ENCODE data around the gene RNF19B. TPM values are rescaled to one million over a fixed set of nuclear protein-coding genes. Genes with fewer than 3 reads are reported as not detected.

Gene RNF19B
- total RNA-seq, 1 donor from 2014 or later = 33.2 TPM

DNA sequence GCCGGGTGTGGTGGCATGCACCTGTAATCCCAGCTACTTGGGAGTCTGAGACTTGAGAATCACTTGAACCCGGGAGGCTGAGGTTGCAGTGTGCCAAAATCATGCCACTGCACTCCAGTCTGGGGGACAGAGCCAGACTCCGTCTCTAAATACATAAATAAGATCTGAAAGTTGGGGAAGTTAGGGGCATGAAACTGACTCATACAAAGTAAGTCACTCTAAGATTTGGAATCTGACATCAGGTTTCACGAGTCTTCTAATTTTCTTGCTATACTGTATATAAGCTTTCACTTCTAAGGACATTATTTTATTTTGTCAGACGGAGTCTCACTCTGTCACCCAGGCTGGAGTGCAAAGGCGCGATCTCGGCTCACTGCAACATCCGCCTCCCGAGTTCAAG lies 30.1 kb downstream of the RNF19B start:
- DNase-seq (ENCODE audit: low read depth) = no peak
- no peak overlapping the region for H3K4me3 ChIP-seq (ENCODE audit: low read depth, low read length)
- TF ChIP-seq, protein P1, sequence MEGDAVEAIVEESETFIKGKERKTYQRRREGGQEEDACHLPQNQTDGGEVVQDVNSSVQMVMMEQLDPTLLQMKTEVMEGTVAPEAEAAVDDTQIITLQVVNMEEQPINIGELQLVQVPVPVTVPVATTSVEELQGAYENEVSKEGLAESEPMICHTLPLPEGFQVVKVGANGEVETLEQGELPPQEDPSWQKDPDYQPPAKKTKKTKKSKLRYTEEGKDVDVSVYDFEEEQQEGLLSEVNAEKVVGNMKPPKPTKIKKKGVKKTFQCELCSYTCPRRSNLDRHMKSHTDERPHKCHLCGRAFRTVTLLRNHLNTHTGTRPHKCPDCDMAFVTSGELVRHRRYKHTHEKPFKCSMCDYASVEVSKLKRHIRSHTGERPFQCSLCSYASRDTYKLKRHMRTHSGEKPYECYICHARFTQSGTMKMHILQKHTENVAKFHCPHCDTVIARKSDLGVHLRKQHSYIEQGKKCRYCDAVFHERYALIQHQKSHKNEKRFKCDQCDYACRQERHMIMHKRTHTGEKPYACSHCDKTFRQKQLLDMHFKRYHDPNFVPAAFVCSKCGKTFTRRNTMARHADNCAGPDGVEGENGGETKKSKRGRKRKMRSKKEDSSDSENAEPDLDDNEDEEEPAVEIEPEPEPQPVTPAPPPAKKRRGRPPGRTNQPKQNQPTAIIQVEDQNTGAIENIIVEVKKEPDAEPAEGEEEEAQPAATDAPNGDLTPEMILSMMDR (conservative IDR thresholded peaks at IDR 0.05; ENCODE audit: low read depth, low read length) = no peak

DNA sequence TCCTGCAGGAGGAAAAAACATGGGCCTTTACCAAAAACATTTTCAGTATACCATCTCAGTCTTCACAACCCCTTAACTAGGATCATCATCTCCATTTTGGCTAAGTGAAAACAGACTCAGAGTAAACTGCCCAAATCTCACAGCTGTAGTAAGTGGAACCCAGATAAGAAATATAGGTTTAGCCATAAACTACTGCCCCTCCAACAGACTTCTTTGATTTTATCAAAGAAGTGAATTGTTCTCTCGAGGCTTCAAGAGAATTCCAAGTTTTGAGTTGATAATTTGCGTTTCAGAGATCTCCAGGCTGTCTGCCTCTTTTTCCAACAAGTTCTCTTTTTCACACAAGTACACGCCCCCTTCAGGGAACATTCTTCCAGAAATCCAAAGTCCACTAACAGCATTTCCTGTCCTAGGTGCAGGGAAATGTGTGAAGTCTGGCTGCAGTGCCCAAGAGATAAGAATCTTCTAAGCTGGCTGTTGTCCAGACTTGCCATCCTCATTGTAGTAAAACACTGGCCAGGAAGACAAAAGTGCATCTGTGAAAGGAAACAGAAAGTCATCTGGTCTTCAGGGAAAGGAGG lies 30.8 kb downstream of the RNF19B start:
- DNase-seq (ENCODE audit: low read depth) = no peak
- TF ChIP-seq, protein P1 (conservative IDR thresholded peaks at IDR 0.05; ENCODE audit: low read depth, low read length) = no peak
- H3K4me3 ChIP-seq (ENCODE audit: low read depth, low read length) = no peak overlapping the region

DNA sequence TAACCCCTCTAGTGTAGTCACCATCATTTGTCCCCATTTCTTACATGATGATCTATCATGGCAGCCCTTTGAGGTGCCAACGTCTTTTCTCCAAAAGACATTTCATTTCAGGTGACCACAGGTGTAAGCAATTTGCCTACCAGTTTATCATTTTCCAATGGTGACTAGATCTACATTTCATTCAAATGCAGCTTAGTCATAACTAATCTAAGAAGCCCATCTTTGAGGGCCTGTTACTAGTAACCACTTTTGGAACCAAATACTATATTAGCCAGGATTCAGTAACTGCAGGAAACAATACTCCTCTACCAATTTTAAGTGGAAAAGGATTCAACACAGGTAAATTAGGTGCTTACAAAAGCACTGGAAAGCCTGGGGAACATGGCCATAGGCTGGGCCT lies 32.8 kb downstream of the RNF19B start:
- DNase-seq (ENCODE audit: low read depth) = no peak
- TF ChIP-seq, protein P1 (conservative IDR thresholded peaks at IDR 0.05; ENCODE audit: low read depth, low read length) = no peak
- no peak overlapping the region for H3K4me3 ChIP-seq (ENCODE audit: low read depth, low read length)

DNA sequence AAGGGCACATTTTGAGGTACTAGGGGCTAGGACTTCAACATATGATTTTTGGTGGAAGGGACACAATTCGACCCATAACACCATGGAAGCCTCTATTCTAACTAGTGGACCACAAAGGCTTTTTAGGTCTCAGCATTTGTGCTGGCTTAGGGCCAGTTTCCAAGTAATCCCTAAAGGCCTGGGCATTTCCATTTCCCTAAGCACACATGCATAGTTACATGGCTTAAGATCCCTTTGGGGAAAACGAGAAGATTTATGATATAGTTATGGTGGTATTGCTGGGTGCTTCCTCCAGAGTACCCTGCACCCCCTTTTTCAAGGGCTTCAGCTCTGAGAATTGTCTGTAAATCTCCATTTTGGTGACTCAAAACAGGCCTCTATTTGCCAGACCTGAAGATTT lies 35.2 kb downstream of the RNF19B start:
- TF ChIP-seq, protein P1 (conservative IDR thresholded peaks at IDR 0.05; ENCODE audit: low read depth, low read length) = no peak
- H3K4me3 ChIP-seq (ENCODE audit: low read depth, low read length) = no peak overlapping the region
- DNase-seq (ENCODE audit: low read depth) = no peak

DNA sequence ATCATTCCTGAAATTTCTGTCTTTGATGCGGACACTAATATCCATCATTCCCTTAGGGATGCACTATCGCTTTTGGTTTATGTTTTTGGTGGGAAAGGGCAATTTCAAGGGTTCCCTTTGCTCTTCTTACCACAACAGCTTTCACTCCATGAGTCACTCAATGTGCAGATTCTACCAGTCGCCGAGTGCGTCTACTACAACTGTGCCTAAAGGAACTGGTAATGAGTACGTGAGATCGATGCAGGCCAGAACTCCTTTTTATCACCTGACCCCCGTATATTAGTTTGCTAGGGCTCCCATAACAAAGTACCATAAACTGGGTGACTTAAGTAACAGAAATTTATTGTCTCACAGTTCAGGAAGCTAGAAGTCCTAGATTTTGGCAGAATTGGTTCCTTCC lies 35.9 kb downstream of the RNF19B start:
- TF ChIP-seq, protein P1 (conservative IDR thresholded peaks at IDR 0.05; ENCODE audit: low read depth, low read length) = no peak
- H3K4me3 ChIP-seq (ENCODE audit: low read depth, low read length) = no peak overlapping the region
- no peak for DNase-seq (ENCODE audit: low read depth)

DNA sequence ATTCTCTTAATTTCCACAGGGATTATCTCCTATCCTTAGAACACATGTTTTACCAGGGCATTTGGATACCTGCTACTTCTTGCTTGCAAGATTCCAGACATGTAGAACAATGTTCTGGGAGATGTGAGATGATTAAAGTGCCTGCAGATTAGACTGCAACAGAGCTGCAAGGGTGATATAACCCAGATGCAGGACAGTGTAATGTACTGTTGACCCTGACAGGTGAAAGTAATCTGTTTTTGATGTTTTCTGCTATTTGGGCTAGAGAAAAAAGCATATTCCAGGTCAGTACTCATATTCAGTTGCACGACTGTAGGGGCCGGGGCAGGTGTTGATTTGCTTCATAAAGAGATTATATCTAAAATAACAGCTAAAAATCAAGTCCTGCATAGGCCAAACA lies 36.3 kb downstream of the RNF19B start:
- TF ChIP-seq, protein P1 (conservative IDR thresholded peaks at IDR 0.05; ENCODE audit: low read depth, low read length) = no peak
- DNase-seq (ENCODE audit: low read depth) = no peak
- no peak overlapping the region for H3K4me3 ChIP-seq (ENCODE audit: low read depth, low read length)

DNA sequence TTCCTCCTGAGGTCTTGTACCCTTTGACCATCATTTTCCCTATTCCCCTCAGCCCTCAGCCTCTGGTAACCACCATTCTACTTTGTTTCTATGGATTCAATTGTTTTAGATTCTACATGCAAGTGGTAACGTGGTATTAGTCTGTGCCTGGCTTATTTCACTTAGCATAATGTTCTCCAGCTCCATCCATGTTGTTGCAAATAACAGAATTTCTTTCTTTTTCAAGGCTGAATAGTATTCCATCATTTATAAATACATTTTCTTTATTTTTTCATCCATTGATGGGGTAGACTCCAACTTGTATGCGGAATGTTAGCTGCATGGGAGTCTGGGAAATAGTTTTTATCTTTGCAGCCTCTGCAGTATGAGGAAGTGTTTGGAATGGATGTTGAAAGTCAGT lies 37.2 kb downstream of the RNF19B start:
- no peak for DNase-seq (ENCODE audit: low read depth)
- TF ChIP-seq, protein P1 (conservative IDR thresholded peaks at IDR 0.05; ENCODE audit: low read depth, low read length) = no peak
- no peak overlapping the region for H3K4me3 ChIP-seq (ENCODE audit: low read depth, low read length)
